ENCODE data around the gene TMCO4.
"Not testable (repeated sequence)": the region's sequence is repeated elsewhere in the genome, so short reads cannot be mapped to it uniquely, and the experiment has no call there.

Gene TMCO4

DNA sequence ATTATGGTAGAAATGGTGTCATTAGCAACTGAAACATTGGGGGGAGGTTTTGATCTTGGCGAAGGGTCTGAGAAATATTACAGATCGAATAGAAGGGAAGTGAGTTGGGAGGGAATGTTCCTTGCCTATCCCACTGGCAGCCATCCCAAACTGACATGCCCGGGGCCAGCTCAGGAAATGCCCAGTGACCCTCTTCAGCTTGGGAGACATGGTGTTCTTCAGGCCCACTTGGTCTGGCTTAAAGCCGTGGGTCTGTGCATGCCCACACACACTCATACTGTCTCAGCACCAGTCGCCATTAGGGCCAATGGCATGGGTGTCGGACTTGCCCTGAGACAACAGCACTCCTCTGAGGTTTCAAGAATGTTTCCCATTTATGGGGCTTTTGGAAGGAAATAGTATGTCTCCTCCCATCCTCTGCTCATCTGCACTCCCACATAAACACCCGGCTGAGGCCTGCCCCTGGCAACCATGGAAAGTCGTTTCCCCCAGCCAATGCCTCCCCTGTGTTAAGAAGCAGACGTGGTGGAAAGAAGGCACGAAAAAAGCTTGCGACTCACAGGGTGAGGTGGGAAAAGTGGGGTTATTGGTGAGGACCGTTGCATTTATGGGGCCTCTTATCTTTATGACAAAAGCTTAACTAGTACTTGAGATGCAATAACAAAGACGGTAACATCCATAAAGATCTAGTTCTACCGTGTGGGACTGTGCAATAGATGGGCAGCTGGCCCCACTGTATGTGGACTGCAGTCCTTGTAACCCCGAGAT, 13.3 kb upstream of the TMCO4 start:
- DNase-seq (ENCODE audit: low read depth) = no peak

DNA sequence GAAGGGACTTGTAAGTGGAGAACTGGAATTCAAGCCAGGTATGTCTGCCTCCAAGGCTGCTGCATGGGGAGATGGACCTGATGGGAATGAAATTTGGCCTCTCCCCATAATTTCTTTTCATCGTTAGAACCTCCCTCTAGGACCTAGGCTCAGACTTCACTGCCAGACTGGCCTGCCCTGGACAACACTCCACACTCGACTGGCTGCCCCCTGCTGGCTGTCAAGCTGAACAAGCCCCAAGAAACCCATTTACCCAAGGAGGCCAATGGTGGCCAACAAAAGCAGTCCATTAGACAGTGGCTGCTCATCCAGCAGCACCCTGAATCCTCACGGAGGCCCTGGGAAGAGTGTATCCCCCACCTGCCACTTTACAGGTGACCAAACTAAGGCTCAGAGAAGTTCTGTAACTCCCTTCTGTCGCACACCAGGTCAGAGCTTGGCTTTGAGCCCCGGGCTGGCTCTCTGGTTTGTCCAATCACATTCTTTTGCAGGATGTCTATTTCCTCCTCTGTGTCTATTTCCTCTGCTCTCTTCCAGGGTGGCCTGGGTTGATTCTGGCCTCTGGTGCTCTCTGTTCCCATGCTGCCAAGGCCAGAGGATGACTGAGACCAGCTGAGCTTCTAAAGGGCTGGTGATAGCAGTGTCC, 11.6 kb upstream of the TMCO4 start:
- no peak for DNase-seq (ENCODE audit: low read depth)

DNA sequence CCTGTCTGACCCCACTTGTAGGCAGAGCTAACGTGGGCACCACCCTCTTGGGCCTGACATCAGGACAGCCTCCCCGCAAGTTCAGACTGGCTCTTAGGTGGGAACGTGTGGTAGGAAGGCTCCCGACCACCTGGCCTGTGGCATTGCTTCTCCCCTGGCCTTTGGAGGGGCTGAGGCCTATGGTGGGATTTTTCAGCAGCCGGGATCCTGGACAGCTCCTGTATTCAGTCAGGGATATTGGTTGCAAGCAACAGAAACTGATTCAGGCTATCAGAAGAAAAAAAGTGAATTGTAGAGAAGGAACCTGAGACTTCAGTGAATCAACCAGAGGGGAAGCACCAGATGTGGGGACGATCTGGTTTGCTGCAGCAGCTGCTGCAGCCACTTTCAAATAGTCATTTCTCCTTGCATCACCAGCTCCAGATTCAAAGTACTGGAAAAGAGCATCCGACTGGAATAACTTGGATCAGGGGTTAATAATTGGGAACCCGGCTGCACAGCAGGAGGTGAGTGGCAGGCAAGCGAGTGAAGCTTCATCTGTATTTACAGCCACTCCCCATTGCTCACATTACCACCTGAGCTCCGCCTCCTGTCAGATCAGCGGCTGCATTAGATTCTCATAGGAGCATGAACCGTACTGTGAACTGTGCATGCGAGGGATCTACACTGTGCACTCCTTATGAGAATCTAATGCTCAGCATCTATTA, 9.5 kb upstream of the TMCO4 start:
- no peak for DNase-seq (ENCODE audit: low read depth)

DNA sequence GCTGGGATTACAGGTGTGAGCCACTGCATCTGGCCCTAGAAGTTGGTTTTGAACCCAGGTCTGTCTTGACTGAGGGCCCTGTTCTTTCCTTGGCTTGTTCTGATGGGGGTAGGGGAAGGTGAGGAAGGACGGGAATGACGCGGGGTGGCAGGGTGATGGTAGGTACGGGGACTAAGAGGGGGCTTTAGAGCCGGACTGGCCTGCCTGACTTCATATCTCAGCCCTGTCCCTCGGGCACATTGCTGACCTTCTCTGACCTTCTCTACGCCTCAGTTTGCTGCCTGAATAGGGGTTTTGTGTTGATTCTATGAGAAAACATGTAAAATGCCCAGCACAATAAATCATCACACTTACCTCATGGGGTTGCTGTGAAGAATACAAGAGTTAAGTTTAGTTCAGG, 8.6 kb upstream of the TMCO4 start:
- no peak for DNase-seq (ENCODE audit: low read depth)

DNA sequence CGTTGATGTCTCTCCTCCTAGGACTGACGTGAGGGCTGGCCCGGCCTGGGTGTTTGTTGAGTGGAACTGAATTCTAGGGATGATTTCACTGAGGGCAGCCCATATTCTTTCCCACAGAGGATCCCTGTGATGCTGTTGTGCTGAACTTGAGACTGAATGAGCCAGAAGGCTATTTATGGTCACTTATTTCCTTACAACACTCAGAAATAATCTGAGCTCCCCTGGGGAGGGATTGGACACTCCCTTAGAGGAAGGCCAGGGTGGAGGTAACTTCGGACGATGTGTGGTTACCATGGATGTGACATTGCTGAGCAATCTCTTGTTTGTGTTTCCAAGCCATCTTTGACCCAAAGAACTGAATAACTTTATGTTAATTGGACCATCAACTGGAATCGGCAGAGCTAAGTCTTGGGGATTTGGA, 5.1 kb upstream of the TMCO4 start:
- DNase-seq (ENCODE audit: low read depth) = no peak

DNA sequence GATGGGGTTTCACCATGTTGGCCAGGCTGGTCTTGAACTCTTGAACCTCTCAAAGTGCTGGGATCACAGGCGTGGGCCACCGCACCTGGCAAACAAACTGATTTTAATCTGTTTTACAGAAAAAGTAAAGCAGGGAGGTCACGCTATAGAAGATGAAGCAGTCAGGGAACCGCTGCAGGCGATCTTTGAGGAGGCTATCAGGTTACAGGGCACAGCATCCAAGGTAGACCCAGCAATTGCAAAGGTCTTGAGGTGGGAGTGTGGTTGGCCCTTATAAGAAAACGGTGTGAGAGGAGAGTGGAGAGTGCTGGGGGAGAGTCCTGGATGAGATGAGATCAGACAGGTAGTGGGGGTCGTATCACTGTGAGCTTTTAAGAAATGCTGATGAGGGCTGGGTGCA, 2.6 kb upstream of the TMCO4 start:
- DNase-seq (ENCODE audit: low read depth) = no peak

DNA sequence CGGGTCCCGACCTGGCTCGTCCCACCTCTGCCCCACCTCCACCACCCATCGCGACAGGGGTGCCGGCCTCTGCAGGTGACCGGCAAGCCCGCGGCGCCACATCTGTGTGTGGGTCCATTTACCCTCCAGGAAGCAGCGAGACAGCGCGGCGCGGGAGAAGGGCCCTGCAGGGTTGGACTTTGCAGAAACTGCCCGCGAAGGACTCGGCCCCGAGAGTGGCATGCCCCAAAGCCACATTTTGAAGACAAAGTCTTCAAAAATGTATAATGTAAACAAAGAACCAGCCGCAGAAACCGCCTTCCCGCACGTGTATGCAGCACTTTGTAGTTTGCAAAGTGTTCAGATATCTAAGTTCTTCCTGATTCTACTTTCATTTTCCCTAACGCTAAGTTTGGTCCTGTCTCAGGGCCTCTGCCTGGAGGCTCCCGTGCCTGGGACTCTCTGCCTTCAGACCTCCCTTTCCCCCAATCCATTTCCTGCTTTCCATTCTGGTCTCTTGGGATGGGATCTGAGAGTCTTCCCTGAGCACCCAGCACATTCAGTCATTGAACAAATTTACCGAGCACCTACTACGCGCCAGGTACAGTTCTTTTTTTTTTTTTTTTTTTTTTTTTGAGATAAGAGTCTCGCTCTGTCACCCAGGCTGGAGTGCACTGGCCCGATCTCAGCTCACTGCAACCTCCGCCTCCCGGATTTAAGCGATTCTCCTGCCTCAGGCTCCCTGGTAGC, 524 bp upstream of the TMCO4 start:
- DNase-seq (ENCODE audit: low read depth) = peak; percentile 54

DNA sequence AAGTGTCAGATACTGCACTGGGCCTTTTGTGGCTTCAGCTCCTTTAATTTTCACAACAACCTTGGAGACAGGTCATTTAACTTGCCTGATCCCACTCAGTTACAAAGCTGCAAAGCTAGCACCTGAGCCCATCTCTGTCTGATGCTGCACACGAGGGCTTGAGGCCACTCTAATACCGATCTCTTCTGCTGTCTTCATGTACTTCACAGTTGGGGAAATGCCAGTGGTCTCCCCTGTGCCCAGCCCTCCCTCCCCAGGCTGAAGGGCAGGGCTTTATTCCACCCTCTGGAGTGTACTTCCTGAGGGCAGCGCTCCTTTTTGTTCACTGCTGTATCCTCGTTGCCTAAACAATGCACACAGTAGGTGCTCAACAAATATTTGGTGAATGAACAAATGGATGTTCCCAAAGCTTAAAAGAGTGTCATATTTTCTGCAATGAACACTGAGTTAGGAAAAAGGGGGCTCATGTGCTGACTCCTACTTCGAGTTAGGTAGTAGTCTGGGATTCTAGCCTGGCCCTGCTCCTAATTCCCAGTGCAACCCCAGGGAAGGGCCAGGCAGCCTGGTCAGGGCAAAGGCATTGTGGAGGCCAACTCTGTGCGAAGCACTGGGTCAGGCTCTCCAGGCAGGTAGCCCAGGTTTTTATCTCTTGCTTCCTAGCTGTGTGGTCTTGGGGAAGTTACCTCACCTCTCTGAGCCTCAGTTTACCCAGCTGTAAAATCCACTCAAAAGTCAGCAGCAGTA, 1.1 kb downstream of the TMCO4 start:
- DNase-seq (ENCODE audit: low read depth) = no peak

DNA sequence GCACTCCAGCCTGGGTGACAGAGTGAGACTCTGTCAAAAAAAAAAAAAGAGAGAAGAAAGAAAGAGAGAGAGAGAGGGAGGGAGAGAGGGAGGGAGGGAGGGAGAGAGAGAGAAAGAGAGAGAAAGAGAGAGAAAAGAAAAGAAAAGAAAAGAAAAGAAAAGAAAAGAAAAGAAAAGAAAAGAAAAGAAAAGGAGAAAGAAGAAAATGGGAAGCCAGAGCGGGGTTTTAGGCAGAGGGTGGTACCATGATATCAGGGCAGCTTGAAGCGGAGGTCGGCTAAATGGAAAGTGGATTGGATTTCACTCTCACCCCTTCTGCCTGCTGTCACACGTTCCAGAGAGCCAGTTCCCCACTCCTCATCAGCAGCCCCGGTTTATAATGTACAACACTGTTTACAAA, 1.9 kb downstream of the TMCO4 start:
- DNase-seq (ENCODE audit: low read depth) = no peak

GRCh38 chr1:19794583-19794982, 5.1 kb downstream of the TMCO4 start:
- no peak for DNase-seq (ENCODE audit: low read depth)

GRCh38 chr1:19793360-19794046, 6.2 kb downstream of the TMCO4 start:
- DNase-seq (ENCODE audit: low read depth) = no peak

DNA sequence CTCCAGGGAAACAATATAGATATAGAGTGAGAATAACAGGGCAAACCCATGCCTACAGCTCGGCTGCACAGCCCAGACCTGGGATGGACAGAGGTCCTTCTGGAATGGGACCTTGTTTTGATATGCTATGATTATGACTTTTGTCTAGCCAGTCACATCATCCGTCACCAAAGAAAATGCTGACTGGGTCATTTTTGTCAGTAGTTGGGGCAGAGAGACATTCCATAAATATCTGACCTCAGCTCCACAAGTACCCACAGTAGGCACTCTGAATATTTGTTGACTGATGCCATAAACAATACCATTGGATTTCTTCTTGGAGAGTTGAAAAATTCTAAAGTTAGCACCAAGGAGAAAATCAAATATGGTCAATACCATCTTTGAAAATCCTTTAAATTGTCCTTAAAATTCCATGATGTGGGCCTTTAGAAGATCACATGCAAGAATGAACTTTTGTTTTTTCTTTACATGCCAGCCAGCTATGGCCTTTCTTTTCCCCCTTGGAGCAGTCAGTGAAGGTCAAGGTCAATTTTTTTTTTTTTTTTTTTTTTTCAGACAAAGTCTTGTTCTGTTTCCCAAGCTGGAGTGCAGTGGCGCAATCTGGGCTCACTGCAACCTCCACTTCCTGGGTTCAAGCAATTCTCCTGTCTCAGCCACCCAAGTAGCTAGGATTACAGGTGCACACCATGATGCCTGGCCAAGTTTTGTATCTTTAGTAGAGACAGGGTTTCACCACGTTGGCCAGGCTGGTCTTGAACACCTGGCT, 7.3 kb downstream of the TMCO4 start:
- no peak for DNase-seq (ENCODE audit: low read depth)

DNA sequence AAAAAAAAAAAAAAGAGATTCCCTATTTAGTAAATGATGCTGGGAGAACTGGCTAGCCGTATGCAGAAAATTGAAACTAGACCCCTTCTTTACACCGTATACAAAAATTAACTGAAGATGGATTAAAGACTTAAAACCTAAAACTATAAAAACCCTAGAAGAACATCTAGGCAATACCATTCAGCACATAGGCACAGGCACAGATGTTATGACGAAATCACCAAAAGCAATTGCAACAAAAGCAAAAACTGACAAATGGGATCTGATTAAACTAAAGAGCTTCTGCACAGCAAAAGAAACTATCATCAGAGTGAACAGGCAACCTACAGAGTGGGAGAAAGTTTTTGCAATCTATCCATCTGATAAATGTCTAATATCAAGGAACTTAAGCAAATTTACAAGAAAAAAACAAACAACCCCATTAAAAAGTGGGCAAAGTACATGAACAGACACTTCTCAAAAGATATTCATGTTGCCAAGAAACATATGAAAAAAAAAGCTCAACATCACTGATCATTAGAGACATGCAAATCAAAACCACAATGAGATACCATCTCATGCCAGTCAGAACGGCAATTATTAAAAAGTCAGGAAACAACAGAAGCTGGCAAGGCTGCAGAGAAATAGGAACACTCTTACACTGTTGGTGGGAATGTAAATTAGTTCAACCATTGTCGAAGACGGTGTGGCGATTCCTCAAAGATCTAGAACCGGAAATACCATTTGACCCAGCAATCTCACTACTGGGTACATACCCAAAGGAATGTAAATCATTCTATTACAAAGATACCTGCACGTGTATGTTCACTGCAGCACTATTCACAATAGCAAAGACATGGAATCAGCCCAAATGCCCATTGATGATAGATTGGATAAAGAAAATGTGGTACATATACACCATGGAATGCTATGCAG, 9.4 kb downstream of the TMCO4 start:
- not testable (repeated sequence) for DNase-seq (ENCODE audit: low read depth)

GRCh38 chr1:19786988-19787423, 12.7 kb downstream of the TMCO4 start:
- no peak for DNase-seq (ENCODE audit: low read depth)

- DNase-seq (ENCODE audit: low read depth) = no peak
Measured at GRCh38 chr1:19785660-19786059, 14.1 kb downstream of the TMCO4 start.

DNA sequence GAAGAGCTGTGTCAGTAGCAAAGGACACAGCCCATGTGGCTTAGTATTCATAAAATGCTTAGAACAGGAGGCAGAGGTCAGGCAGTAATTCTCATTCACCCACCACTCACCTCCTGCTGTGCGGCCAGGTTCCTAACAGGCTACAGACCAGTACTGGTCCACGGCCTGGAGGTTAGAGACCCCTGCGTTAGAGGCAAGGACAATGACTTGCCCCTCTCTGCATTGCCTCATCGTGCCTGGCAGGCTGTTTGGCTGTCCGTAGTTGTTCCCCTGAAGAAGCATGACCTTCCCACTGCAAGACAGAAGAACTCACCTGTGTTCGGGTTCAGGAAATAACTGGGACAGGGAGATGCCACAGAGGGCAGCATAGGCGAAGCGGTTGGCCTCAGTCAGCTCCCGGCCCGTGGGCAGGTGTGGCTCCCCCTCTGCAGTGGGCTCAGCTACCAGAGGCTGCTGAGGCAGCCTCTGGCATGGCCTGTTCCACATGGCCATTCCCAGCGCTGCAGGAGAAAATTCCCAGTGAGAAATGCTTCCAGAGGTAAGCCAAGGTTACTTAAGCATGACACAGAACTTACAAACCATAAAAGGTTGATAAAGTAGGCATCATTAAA, 19.3 kb downstream of the TMCO4 start:
- DNase-seq (ENCODE audit: low read depth) = no peak

DNA sequence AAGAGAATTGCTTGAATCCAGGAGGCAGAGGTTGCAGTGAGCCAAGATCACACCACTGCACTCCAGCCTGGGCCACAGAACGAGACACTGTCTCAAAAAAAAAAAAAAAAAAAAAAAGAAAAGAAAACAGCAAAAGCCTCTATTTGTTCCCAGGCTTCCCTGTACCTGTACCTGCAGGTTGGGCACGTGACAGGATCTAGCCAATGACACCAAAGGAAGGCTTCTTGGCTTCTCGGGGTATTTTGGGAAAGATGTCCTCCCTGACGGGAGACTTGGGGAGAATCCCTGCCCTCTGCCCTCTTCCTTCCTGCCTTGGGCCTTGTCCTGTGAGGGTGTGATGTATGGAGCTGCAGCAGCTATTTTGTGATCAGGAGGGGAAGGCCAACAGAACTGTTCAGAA, 22.8 kb downstream of the TMCO4 start:
- DNase-seq (ENCODE audit: low read depth) = no peak

DNA sequence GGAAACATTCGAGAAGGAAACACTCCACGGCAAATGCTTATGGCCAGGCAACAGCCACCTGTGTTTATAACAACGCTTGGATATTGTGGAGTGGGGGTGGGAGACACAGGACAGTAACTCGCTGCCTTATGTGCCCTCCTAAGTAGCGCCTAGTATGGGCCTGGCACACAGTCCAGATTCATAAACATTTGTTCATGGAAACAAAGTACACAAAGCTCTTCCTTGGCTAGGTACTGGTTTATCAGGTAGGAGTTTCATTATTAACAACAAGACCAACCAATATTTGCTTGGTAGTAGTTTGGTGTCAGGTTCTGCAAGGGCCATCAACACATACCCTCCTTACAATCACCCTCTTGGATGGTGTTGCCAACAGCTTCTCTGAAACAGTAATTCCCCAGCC, 23.4 kb downstream of the TMCO4 start:
- DNase-seq (ENCODE audit: low read depth) = no peak

DNA sequence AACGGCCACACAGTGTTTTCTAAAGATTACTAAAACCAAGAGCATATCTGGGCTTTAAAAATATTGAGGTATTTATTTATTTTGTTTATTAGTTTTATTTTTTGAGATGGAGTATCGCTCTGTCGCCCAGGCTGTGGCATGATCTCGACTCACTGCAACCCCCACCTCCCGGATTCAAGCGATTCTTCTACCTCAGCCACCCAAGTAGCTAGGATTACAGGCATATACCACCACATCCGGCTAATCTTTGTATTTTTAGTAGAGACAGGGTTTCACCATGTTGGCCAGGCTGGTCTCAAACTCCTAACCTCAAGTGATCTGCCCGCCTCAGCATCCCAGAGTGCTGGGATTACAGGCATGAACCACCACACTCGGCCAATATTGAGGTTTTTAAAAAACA, 23.9 kb downstream of the TMCO4 start:
- no peak for DNase-seq (ENCODE audit: low read depth)

Measured in HS-5 (cell line).